GM18519 (cell line): ENCODE results near the gene ESRRA.

Source experiments
- ATAC-seq: cut with Tn5 transposase; IDR thresholded peaks from one replicate; pipeline ENCODE4 v1.9.1; 2021; ENCODE audit warnings: mild to moderate bottlenecking, moderate library complexity; ENCODE audit not compliant: unreplicated experiment, low FRiP score

ESRRA gene

DNA sequence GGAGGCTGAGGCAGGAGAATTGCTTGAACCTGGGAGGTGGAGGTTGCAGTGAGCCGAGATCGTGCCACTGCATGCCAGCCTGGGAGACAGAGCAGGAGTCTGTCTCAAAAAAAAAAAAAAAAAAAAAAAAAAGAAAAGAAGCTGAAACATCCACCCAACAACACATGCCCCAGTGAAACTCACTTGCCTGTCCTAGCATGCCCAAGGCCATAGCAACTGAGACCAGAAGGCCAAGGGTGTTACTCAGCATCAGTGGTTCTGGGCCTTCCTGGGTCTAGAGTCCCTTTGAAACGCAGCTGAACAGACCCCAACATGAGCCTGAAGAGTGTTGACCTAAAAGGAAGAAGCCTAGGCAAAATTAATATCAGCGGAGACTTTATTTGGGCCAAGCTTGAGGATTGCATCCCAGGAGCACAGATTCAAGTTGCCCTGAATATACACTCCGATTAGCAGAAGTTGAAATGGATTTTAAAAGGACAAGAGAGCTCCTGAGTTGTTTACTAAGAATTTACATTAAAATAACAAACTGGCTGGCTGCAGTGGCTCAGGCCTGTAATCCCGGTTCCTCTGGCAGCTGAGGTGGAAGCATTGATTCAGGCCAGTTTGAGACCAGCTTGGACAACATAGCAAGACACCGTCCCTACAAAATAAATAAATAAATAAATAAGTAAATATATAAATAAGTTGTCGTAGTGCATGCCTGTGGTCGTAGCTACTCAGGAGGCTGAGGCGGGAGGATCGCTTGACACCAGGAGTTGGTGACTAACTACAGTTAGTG lies 19.6 kb downstream of the ESRRA start:
- no peak for ATAC-seq

DNA sequence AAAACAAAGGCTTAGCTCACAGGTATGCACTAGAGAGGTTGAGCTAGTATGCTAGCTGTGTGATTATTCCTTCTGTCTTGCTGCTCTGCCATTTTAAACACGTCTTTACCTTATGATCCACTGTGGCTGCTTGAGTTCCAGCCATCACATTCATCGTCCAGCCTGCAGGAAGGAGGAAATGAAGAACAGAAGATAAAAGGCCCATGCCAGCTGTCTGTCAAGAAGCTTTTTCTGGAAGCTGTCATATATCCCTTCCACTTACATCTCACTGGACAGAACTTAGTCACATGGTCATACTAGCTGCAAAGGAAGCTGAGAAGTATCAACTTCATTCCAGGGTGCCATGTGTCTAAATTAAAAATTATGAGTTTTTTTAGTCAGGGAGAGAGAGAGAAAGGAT lies 22.1 kb downstream of the ESRRA start:
- ATAC-seq, result no peak

DNA sequence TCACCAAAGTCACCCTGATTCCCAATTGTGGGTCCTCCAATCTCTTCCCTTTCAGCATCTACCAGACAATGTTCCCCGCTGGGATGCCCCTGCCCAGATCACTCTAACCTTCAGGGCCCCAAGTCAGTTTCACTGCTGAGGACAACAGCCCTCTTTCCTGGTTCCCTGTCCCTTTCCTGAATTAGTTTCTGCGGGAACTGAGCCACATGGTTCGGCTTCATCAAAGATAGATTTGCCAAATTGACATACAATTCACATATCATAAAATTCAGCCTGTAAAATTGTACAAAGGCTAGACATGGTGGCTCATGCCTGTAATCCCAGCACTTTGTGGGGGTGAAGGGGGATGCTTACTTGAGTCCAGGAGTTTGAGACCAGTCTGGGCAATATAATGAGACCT lies 22.7 kb downstream of the ESRRA start:
- ATAC-seq, result no peak

DNA sequence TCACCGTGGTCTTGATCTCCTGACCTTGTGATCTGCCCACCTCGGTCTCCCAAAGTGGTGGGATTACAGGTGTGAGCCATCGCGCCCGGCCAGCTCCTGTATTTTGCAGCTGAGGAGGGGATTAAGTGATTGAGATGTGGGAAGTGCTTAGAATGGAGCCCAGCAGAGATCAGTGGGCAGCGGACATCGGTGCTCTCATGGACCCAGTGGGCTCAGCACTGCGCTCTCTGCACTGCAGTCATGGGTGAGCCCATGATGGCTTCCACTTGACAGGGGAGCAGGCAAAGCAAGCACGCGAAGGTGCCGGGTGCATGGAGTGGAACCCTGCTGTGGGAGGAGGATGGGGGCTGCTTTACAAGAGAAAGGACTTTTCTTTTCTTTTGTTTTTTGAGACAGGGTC lies 25.6 kb downstream of the ESRRA start:
- no peak for ATAC-seq

GRCh38 chr11:64331569-64332371 lies 26.4 kb downstream of the ESRRA start:
- no peak for ATAC-seq

DNA sequence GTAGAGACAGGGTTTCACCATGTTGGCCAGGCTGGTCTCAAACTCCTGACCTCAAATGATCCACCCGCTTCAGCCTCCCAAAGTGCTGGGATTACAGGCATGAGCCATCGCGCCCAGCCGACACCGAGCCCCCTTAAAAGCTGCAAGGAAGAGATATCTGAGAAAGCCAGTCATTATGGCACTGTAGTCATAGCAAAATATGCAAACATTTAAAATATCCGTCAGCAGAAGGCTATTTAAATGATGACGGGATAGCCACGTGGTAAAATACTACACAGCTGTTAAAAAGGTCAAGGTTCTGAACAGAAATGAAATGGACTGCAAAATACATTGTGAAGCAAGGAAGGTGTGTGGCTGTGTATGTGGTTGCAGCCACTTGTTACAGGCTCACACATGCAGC lies 28.2 kb downstream of the ESRRA start:
- no peak for ATAC-seq

DNA sequence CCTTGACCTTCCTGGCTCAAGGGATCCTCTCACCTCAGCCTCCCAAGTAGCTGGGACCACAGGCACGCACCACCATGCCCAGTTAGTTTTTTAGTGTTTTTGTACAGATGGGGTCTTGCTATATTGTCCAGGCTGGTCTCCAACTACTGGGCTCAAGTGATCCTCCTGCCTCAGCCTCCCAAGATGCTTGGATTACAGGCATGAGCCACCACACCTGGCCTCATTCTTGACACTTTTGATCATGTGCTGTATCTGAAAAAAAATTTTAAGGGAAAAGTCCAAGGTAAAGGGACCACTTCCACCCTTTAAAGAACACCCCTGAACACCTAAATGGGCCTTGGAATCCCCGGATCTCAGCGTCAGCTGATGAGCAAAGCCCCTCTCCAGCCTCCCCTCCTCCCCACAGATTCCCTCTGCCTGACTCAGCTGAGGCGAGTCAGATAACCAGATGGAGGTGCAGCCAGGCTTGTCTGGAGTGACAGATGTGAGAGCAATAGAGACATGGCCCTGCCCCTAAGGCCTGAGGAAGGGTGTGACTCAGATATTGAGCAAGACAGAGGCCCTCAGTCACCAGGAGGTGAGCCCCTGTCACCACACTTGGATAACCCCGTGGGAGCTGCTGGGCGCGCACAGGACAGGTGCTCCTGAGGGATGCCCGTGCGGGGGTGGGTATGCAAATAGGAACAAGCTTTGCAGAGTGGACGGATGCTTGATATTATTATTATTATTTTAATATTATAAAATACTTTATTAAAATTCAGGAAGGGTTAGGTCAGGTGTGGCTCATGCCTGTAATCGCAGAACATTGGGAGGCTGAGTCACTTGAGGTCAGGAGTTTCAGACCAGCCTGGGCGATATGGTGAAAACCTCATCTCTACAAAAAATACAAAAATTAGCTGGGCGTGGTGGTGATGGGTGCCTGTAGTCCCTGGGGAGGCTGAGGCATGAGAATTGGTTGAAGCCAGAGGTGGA lies 29.7 kb downstream of the ESRRA start:
- peak; percentile 79 for ATAC-seq

GRCh38 chr11:64337538-64338249 lies 32.4 kb downstream of the ESRRA start:
- ATAC-seq, result no peak

DNA sequence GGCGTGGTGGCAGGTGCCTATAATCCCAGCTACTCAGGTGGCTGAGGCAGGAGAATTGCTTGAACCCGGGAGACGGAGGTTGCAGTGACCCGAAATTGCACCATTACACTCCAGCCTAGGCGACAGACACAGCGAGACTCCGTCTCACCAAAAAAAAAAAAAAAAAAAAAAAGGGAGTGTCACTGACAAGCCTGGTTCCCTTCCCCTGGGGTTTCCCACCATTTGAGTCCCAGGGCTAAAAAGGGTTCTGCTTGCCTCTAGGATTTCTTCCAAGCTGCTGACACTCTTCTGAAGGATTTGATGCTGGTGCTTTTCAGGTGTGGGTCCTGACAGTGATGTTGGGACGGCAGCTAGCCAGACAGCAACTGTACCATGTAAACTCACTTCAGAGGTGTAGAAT lies 33.4 kb downstream of the ESRRA start:
- ATAC-seq, result no peak

DNA sequence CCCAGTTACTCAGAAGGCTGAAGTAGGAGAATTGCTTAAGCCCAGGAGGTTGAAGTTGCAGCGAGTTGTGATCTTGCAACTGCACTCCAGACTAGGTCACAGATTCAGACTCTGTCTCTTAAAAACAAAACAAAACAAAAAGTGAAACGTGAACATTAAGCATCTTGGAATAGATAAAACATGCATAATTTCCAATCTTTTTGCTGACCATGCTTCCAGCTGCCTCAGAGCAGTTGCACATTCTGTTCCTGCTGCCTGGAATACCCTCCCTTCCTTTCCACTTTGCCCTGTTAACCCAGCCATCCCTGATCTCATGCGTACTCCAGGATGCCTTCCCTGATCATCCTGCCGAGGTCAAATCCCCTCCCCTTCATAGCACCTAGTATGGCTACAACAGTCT lies 34.0 kb downstream of the ESRRA start:
- ATAC-seq, result no peak

- no peak for ATAC-seq
These were observed 34.6 kb downstream of the ESRRA start, which contains the start of gene CCDC88B for GRCh38 chr11:64339754-64340408. CCDC88B (plus strand) TSS chr11:64340204; CDS start chr11:64340267, 63 bp downstream.

DNA sequence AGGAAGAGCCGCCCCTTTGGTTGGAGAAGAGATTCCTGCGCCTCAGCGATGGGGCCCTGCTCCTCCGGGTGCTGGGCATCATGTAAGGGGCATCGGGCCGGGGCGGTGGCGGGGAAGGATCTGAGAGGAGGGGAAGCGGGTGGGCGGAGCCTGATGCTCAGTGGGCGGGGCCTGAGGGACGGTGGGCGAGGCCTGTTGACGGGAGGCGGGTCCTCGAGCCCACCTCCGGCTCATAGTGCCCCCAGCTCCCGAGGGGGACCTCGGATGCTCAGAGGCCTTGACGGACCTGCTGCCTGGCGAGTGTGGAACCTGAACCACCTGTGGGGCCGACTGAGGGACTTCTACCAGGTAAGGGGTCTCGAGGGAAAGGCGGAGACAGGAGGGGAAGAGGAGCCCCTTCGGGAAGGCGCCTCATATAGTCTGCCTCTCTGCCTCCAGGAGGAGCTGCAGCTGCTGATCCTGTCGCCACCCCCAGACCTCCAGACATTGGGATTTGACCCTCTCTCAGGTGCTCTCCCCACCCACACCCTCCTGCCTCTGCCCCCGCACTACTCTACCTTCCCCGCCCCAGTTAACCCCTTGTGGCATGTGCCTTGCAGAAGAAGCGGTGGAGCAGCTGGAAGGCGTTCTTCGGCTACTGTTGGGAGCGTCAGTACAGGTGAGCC lies 35.5 kb downstream of the ESRRA start:
- no peak for ATAC-seq

GRCh38 chr11:64341429-64341828 lies 36.1 kb downstream of the ESRRA start:
- ATAC-seq, result no peak

DNA sequence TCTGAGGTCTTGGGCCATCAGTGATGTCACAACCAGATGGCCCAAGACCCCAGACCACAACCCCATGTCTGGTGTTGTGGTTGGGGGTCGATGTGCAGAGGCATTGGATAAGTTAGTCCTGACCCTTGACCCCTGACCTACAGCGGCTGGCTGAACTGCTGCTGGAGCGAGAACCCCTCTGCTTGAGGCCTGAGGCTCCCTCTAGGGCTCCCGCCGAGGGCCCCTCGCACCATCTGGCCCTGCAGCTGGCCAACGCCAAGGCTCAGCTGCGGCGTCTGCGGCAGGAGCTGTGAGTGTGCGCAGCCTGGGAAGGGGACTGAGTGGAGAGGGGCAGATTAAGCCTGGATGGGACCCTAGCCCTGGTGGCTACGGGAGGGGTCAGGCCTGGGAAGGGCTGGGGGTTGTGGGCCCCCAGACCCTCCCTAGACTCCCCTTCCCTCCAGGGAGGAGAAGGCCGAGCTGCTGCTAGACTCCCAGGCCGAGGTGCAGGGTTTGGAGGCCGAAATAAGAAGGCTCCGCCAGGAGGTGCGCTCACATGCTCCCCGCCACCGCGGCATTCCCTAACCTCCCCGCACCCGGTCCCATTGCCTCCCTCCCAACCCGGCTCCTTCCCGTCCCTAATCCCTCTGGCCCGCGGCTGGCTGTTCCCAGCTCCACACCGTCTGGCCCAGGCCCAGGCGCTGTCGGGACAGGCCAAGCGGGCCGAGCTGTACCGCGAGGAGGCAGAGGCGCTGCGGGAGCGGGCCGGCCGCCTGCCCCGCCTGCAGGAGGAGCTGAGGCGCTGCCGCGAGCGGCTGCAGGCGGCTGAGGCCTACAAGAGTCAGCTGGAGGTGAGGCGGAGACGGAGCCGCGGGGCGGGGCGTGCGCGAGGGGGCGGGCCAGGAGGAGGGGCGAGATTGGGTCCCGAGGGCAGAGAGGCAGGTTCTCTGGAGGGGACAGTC lies 36.8 kb downstream of the ESRRA start:
- peak; percentile 42 for ATAC-seq

- no peak for ATAC-seq
These were observed 37.8 kb downstream of the ESRRA start for GRCh38 chr11:64342869-64343745.

GRCh38 chr11:64343767-64344559 lies 38.6 kb downstream of the ESRRA start:
- ATAC-seq, result no peak
